ENCODE data around the gene PRKG1.
"Not testable (repeated sequence)": the region's sequence is repeated elsewhere in the genome, so short reads cannot be mapped to it uniquely, and the experiment has no call there.

Gene PRKG1

DNA sequence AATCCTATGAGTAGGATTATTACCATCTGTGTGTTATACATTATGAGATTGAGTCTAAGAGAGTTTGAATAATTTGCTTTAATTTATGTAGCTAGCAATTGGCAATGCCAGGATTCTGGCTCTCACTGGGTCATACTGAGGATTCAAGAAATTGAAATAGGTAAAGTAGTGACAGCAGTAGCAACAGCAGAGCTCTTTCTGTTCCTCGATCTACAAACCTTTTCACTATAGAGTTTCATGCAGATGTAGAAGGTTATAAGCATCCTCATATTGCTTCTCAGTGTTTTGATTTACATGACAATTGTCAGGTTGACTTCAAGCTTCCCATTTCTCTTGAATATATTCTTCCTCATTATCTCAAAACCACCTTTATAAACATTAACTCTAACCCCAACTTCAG is 919.2 kb downstream of the PRKG1 start:
- no peak for DNase-seq
- in situ Hi-C loops (cut with MboI; ENCODE audit: low pct_unique_long_range_greater_than_20kb, low sequenced_read_pairs): no loop called here

DNA sequence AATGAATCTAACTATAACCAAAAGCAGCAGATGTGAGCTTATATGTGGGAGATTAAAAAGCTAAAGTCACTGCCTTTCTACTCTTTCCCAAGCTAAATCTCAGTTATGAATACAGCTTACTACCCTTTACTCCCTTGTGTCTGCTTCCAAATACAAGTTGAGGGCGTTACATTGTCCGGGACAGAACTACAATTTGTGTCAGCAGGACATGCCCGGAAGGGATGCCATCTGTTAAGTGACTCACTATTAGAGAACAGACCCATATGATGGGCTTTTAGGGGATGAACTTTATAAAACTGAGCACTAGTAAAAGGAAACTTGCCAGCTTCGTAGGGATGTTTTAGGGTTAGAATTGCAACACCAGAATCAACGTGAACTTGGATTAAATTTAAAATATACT is 924.8 kb downstream of the PRKG1 start:
- in situ Hi-C loops (cut with MboI; ENCODE audit: low pct_unique_long_range_greater_than_20kb, low sequenced_read_pairs): no loop called here
- no peak for DNase-seq

DNA sequence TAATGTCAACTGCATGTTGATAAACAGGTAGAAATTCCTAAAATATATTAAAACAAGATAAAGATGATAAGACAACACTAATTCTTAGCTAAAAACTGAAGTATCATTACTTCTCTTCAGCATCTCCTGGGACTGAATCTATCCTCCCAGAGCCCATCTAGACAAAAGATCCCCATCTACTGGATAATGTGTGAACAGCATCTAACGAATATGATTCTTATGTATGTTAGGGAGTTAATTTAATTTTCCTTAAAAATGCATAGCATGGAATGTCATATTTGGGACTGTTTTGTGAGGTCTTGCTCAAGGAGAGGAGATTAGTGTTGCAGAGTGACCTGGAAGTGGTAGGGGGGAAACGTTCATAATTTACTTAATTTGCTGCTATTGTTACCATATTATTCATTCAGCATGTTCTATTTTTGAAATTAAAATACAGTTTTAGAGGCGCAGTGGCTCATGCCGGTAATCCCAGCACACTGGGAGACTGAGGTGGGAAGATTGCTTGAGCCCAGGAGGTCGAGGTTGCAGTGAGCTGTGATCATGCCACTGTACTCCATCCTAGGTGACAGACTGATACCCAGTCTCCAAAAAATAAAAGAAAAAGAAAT is 930.2 kb downstream of the PRKG1 start:
- in situ Hi-C loops (cut with MboI; ENCODE audit: low pct_unique_long_range_greater_than_20kb, low sequenced_read_pairs): no loop called here
- peak; percentile 40 for DNase-seq

DNA sequence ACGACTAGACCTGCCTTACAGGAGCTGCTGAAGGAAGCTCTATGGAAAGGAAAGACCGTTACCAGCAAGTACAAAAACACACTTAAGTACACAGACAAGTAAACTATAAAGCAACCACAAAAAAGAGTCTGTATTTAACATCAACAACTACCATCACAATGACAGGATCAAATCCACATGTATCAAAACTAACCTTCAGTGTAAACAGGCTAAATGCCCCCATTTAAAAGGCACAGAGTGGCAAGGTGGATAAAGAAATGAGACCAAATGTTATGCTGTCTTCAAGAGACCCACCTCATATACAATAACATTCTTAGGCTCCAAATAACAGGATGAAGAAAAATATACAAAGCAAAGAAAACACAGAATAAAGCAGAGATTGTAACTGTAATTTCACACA is 932.8 kb downstream of the PRKG1 start:
- no peak for DNase-seq
- in situ Hi-C loops (cut with MboI; ENCODE audit: low pct_unique_long_range_greater_than_20kb, low sequenced_read_pairs): no loop called here

DNA sequence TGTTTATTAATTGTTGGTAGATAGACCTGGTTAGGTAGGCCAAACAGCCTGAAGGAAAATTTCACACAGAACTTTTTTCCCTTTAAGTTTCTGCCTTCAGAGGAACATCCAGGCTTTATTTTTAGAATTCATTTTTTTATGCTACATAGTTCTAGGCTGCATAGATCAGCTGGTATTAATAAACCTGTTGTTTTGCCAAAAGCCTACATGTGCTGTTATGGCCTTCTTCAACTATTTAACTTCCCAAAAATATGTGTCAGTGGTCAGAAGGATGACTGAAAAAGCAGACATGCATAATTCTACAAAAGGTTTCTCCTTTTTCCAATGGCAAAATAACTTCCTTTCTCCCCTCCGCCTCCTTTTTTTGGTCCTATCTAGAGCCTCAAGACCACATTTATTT is 936.8 kb downstream of the PRKG1 start:
- no peak for DNase-seq
- in situ Hi-C loops (cut with MboI; ENCODE audit: low pct_unique_long_range_greater_than_20kb, low sequenced_read_pairs): no loop called here

DNA sequence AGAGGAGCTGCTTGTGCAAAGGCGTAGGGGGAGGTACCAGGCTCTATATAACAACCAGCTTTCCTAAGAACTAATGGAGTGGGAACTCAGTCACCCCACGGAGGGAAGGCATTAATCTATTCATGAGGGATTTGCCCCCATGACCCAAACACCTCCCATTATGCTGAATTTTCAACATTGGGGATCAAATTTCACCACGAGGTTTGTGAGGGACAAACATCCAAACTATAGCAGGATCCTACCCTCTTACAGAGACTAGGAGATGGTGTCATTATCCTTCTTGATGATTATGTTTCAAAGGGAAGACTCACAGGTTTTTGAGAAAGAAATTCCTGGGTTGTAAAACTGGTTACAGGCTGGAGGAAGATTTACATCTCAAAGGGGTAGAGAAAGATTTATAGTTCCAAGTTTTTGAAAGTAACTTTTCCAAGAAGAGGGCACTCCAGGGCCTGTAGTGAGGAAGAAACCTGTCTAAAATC is 944.8 kb downstream of the PRKG1 start:
- in situ Hi-C loops (cut with MboI; ENCODE audit: low pct_unique_long_range_greater_than_20kb, low sequenced_read_pairs): no loop called here

DNA sequence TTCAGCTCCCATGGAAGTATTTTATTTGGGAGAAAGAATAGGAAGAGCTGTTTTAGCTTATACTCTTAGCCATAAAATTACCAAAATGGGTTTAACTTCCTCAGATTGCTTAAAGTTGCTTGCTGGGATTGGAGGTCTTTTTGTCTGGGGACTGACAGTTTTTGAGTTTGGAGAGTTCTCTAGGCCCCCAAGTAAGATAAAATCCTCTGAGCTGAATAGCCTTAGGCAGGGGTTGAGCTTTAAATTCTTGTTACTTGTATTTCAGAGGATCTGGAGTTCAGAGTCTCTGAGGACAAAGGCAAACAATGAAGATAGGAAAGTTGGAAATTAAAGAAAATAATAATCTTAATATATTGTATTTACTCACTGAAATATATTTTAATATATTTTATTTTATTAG is 945.4 kb downstream of the PRKG1 start:
- no peak for DNase-seq
- in situ Hi-C loops (cut with MboI; ENCODE audit: low pct_unique_long_range_greater_than_20kb, low sequenced_read_pairs): no loop called here

More for the DNA sequence above, 944.8 kb downstream of the PRKG1 start:
- no peak for DNase-seq

DNA sequence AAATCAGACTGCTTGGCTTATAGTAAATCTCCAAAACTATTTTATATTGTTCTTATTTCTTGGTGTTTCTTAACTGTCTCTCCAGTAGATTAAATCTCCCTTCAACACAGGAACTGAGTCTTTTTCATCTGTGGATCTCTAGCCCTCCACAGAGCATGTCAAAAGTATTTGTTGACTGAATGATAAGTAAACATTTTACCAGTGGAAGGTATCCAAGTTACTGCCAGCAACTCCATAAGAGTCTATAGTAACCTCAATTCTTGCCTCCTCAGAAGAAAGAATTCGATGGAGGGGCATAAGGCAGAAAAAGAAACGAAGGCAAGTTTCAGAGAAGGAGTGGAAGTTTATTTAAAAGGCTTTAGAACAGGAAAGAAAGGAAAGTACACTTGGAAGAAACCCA is 945.9 kb downstream of the PRKG1 start:
- in situ Hi-C loops (cut with MboI; ENCODE audit: low pct_unique_long_range_greater_than_20kb, low sequenced_read_pairs): no loop called here
- no peak for DNase-seq

DNA sequence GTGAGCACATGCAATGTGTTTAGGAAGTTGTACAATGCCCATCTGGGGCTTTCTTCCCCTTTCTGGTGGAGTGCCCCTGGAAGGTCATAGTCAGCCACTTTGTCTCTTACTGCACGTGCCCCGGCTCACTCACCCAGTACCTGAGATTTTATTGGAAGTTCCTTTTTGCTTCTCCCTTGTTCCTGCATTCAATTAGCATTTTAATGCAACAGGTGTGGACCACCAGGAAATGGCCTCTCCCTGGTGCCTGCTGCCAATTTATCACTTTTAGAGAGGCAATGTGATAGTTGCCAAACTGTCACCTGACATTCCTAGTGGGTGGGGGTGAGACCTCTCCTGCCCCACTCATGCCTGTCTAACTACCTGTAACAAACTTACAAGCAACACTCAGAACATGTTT is 946.4 kb downstream of the PRKG1 start:
- no peak for DNase-seq
- in situ Hi-C loops (cut with MboI; ENCODE audit: low pct_unique_long_range_greater_than_20kb, low sequenced_read_pairs): no loop called here

DNA sequence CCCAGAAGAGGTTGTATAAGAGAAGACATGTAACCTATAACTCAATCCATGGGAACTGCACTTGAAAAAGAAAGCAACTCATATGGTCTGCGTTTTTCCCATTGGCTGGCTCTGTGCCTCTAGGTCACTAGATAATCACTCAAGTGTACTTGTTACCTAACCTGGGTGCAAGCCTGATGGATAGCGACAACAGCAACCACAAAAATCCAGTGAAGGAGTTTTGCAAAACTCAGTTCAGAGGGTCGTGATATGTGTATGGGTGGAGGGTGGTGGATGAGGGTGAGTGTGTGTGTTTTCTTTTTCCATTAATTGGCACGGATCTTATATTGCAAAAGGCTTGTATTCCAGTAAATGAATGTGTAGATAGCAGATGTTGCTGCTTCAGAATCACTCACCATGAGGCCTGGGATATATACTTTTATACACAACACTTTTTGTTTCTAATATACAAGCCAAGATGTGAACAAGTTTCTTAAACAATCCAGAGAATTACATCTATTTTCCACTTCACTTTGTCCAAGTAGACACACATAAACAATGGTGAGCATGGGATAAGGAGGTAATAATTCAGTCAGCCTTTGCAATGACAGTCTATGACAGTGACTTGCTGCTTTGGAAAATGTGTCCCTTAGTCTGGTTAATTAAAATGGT is 952.9 kb downstream of the PRKG1 start:
- DNase-seq: no peak
- in situ Hi-C loops (cut with MboI; ENCODE audit: low pct_unique_long_range_greater_than_20kb, low sequenced_read_pairs): no loop called here

DNA sequence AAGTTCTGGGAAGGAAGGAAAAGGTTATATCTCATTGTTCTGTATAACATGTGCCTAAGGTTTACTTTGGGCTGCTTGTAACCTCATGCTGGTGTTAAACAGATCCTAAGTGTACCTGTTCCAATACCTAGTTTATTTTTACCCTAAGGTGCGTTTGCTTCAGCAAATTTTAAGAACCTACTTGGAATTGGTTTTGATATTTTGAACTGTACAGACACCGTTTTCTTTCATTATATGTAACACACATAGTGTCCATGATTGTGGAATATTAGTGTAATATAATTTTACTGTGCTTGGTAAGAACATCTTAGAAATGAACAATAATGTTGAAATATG is 954.2 kb downstream of the PRKG1 start:
- DNase-seq: no peak
- in situ Hi-C loops (cut with MboI; ENCODE audit: low pct_unique_long_range_greater_than_20kb, low sequenced_read_pairs): no loop called here

DNA sequence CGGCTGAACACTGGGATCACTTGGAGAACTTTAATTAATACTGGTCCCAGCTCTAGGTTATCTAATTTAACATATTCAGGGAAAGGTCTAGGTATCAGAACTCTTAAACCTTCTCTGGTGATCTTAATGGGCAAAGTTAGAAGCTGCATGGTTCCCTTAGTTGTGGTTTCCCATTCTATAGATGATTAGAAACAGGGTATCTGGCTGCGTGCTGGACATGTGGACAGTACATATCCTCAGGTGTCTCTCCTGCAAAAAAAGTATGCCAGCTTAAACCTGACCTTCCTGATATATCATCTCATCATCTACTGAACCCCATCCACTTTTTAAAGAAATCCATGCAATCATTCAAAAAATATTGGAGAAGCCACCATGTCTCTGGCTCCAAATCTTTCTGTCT is 955.3 kb downstream of the PRKG1 start:
- no peak for DNase-seq

DNA sequence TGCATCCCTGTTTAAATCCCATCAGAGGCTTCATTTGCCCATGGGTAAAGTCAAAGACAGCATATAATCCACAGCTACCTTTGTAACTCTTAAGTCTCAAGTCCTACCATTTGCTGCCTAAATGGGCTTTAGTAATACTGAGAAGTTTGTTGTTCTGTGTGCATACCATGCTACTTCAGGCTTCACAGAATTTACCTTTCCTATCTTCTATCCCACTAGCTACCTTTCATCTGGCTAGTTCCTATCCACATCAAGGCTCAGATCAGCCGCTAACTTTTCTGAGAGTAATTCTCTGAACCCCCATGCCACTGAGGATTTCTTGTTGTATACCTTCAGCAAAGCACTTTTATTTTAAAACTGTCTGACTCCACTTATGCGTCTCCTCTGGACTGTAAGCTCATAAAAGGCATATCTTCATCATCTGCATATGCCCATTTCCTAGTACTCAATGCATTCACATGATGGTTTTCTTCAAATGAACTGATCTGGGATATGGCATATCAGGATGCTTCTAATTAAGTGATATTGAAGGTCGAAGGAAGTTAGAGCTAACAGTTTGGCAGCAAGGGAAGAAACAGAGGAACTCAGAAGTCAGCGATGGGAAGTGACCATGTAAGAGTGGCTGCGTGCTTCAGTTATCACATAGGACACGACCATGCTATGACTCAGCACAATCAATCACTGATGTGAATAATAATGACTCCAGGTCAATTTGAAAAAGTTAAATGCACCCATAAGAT is 955.9 kb downstream of the PRKG1 start:
- in situ Hi-C loops (cut with MboI; ENCODE audit: low pct_unique_long_range_greater_than_20kb, low sequenced_read_pairs): no loop called here
- DNase-seq: no peak

More for the DNA sequence above, 955.3 kb downstream of the PRKG1 start:
- in situ Hi-C loops (cut with MboI; ENCODE audit: low pct_unique_long_range_greater_than_20kb, low sequenced_read_pairs): no loop called here

DNA sequence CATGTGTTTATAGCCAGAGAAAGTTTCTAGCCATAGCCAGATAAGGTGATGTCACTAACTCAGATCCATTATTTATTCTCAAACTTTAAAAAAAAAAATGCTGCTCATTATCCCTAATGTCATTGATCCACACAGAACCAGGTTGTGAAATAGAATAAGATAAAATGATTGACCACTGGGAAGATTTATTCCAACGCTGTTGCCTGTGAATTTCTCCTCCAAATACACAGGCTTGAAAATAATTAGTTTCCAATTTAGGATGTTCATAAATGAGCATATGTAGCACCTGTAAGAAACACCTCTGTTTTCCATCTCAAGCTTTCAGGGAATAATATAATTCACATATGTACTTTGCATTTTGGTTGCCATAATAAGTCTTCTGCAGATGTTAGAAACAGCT is 956.7 kb downstream of the PRKG1 start:
- in situ Hi-C loops (cut with MboI; ENCODE audit: low pct_unique_long_range_greater_than_20kb, low sequenced_read_pairs): no loop called here
- no peak for DNase-seq

DNA sequence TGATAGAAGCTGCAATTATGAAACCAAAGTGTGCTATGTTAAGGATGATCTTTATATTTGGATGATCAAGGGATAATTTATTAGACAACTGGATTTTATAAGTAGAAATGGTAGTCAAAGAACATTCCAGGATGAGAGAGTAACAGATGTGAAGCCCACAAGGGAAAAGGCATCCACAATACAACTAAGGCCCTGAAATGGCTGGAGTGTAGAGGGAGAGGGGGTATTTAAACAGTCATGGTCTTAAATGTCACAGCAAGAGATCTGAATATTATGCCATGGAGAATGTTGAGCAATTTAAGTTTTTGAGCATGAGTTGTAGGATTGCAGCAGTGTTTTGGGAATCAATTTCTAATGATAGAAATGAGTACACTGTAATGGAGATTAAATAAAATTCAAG is 957.5 kb downstream of the PRKG1 start:
- no peak for DNase-seq

DNA sequence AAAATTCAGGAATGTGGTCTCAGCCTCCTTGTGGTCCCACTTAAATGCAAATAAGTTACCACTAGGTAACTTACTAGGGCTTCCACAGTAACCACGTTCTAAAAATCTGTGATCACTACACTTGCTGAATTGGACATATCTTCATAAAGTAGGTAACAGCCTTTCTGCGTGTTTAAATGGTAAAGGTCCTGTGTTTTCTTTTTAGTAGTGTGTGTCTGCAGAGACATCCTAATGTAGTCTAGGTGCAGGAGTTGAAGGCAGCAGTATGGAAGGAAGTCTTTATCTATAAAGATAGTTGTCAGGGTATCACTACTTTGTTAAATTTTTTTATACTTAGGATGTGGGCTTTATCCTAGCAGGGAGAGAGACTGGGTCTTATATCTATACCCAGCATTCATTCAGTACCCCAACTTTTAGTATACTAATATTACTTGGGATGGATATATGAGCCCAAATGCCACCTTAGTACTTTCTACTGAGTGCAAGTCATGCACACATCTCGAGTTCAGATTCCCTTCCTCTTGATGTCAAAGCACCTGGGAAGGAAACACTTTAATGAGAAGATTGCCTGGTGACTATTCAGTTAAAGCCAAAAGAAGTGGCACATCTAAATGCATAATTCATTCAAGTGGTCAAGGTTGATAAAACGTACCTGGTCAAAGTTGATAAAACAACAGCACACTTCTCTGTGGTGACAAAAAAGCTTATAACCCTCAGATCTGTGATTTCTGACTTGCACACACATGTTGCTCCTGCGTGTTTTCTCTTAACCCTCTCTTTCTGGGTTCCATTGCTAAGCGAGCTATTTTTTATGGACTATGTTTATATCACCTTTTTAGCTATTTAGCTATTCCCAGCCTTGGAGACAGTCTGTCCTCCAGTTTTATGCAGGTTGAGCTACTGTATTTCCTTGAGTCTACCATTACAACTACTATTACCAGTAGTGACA is 958.7 kb downstream of the PRKG1 start:
- no peak for DNase-seq
- in situ Hi-C loops (cut with MboI; ENCODE audit: low pct_unique_long_range_greater_than_20kb, low sequenced_read_pairs): no loop called here

More for the DNA sequence above, 957.5 kb downstream of the PRKG1 start:
- in situ Hi-C loops (cut with MboI; ENCODE audit: low pct_unique_long_range_greater_than_20kb, low sequenced_read_pairs): no loop called here

DNA sequence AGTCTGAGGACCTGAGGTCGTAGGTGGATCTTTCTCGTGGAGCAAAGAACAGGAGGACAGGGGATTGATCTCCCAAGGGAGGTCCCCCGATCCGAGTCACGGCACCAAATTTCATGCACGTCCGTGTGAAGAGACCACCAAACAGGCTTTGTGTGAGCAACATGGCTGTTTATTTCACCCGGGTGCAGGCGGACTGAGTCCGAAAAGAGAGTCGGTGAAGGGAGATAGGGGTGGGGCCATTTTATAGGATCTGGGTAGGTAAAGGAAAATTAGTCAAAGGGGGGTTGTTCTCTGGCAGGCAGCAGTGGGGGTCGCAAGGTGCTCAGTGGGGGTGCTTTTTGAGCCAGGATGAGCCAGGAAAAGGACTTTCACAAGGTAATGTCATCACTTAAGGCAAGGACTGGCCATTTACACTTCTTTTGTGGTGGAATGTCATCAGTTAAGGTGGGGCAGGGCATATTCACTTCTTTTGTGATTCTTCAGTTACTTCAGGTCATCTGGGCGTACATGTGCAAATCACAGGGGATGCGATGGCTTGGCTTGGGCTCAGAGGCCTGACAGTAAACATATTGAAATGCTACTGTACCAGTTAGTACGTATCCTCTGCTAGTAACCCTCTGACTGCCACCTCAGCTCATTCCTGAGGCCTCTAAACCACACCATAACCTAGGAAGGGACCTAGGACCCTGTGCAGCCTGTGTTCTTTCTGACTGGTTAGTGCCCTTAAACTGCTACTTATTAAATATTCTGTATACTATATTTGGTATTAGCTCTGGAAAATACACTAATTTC is 964.9 kb downstream of the PRKG1 start:
- DNase-seq; in situ Hi-C loops (cut with MboI; ENCODE audit: low pct_unique_long_range_greater_than_20kb, low sequenced_read_pairs): not testable (repeated sequence)

DNA sequence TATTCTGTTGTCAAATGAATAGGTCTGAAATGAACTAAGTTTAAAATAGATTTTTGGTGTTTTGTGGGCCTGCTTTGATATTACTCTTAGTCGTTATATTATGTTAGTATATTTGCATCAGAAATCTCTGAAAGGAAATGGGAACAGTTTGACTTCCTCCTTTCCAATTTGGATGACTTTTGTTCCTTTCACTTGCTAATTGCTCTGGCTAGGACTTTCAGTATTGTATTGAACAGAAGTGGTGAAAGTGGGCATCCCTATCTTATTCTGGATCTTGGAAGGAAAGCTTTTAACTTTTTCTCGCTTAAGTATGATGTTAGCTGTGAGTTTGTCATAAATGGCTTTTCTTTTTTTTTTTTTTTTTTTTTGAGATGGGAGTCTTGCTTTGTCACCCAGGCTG is 966.2 kb downstream of the PRKG1 start:
- in situ Hi-C loops (cut with MboI; ENCODE audit: low pct_unique_long_range_greater_than_20kb, low sequenced_read_pairs): no loop called here
- no peak for DNase-seq

DNA sequence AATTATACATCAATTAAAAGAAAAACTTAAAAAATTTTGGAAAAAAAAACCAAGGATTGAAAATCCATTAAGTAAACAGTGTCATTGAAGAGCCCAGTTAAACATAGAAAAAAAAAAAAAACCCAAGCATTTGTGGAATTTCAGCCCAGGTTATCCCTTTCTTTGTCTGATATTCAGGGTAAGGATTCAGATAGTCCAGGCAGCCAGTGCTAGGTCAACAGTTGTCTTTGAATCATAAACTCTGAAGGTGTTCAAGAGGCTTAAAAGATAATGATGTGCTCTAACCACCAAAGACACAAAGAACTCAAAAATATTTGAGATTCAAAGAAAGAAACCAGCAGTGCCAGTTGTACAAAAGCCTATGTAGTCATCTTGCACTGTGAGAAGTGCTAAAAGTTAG is 969.5 kb downstream of the PRKG1 start:
- in situ Hi-C loops (cut with MboI; ENCODE audit: low pct_unique_long_range_greater_than_20kb, low sequenced_read_pairs): no loop called here
- DNase-seq: no peak

All from KBM-7 (cell line).